GM18505 (cell line): Measurements from ENCODE around the gene PHLDB3.
"Not testable (repeated sequence)": the region's sequence is repeated elsewhere in the genome, so short reads cannot be mapped to it uniquely, and the experiment has no call there.

Source experiments
- ATAC-seq: cut with Tn5 transposase; IDR thresholded peaks from one replicate; pipeline ENCODE4 v1.9.1; 2021; ENCODE audit not compliant: unreplicated experiment
- POLR2A ChIP-seq: IDR thresholded peaks from 4 replicates; pipeline ENCODE4 v1.6.1; 2011; ENCODE audit warnings: borderline replicate concordance; ENCODE audit not compliant: insufficient read depth, insufficient read length; ENCODE audit errors: extremely low read depth

Gene PHLDB3

DNA sequence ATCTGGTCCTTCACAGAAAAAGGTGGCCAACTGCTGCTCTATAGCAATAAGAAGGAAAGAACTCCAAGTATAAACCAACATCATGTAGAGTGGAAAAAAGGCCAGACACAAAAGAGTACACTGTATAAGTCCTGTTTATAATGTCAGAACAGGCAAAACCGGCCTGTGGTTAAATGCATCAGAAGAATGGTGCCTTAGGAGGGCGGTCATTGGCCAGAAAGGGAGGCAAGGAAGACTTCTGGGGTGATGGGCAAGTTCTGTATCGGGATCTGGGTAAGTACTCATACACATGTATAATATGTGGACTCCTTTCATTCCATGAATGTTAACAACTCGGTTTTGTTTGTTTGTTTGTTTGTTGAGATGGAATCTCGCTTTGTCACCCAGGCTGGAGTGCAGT lies 18.4 kb upstream of the PHLDB3 start:
- no peak for ATAC-seq
- TF ChIP-seq POLR2A: no peak

GRCh38 chr19:43519436-43520088 lies 15.0 kb upstream of the PHLDB3 start:
- TF ChIP-seq POLR2A: no peak
- ATAC-seq: no peak

GRCh38 chr19:43518051-43518450 lies 13.5 kb upstream of the PHLDB3 start:
- no peak for TF ChIP-seq POLR2A
- no peak for ATAC-seq

DNA sequence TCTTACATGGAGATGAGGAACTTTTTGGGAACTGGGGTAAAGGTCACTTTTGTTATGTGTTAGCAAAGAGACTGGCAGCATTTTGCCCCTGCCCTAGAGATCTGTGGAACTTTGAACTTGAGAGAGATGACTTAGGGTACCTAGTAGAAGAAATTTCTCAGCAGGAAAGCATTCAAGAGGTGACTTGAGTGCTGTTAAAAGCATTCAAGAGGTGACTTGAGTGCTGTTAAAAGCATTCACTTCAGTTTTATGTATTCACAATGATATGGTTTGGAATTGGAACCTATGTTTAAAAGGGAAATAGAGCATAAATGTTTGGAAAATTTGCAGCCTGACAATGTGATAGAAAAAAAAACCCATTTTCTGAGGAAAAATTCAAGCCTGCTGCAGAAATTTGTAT lies 7.9 kb upstream of the PHLDB3 start:
- ATAC-seq: not testable (repeated sequence)

DNA sequence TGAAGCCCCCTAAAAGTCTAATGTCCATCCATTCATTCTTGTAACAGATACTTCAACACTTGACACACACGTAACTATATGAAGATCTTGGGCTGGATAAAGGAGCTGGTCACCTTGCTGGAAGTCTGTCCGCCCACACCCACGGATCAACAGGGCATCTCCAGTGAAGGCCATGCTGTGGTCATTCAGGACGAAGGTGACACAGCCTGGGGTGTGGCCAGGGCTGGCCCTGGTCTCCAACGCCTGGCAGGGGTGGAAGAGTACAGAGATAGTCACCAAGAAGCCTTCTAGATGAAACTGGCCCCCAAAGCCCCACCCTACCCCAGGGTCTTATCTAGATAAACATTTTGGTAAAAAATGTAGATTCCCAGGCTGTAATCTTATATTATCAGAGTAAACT lies 6.8 kb upstream of the PHLDB3 start:
- ATAC-seq: no peak
- no peak for TF ChIP-seq POLR2A

DNA sequence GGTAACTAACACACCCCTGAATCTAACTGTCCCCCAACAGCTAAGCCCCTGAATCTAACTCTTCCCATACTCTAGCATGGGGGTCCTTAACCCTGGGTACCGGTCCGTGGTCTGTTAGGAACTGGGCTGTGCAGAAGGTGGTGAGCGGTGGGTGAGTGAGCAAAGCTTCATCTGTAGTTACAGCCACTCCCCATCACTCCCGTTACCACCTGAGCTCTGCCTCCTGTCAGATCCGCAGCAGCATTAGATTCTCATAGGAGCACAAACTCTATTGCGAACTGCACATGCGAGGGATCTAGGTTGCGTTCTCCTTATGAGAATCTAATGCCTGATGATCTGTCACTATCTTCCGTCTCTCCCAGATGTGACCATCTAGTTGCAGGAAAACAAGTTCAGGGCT lies 6.2 kb upstream of the PHLDB3 start:
- no peak for TF ChIP-seq POLR2A
- ATAC-seq: no peak

GRCh38 chr19:43507880-43508279 lies 3.3 kb upstream of the PHLDB3 start:
- no peak for ATAC-seq
- TF ChIP-seq POLR2A: no peak

DNA sequence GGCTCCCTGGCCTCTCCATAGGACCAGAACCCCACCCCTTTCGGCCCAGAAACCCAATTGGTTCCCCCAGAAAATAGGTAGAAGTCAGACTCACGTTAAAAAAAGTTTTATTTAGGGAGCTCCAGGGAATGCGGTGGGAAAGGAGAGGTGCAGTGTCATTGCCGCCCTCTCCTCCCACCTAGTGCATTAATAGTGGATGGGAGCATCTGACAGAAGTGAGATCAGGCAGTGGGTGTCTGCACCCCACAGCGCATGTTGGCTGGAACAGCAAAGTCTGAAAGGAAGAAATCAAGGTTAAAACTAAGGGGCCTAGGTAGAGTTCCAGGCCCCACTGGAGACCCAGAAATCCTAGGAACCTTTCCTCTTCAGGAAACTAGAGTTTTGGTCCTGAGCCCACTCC lies 2.1 kb upstream of the PHLDB3 start:
- no peak for TF ChIP-seq POLR2A

DNA sequence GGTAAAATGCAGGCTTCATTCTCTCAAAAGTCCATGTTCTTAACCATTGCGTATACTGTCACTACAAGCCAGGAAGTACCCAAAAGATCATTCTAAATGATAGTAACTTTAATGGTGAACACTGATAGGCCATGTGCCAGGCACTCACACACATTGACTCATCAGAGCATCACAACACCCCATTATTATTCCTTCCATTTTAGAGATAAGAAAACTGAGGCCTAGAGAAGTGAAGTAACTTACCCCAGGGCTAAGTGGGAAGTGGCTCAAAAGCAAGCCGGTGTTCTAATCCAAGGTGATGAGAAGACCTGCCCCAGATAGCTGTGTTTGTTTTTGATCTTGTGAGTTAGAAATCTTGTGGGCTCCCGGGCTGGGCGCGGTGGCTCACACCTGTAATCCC lies 1.4 kb upstream of the PHLDB3 start:
- no peak for TF ChIP-seq POLR2A
- ATAC-seq: no peak

More for the DNA sequence above, 2.1 kb upstream of the PHLDB3 start:
- ATAC-seq: no peak

DNA sequence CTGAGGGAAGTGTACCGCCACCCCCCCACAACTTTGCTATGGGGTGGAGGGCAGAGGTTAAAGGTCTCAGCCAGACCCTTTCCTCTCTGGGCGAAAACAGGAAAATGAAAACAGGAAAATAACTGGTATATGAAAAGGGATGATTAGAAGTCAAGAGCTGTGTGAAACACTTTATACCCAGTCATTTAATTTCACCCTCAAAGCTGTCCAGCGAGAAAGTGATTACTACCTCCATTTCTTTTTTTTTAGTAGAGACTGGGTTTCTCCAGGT lies 575 bp upstream of the PHLDB3 start:
- TF ChIP-seq POLR2A: no peak
- ATAC-seq: no peak

- ATAC-seq: peak; percentile 84
- peak; percentile 52 for TF ChIP-seq POLR2A
These were observed 783 bp downstream of the PHLDB3 start for GRCh38 chr19:43503501-43504425.

GRCh38 chr19:43502419-43502976 lies 2.0 kb downstream of the PHLDB3 start:
- no peak for ATAC-seq
- no peak for TF ChIP-seq POLR2A

- no peak for TF ChIP-seq POLR2A
- ATAC-seq: no peak
These were observed 2.7 kb downstream of the PHLDB3 start for GRCh38 chr19:43501661-43502418.

DNA sequence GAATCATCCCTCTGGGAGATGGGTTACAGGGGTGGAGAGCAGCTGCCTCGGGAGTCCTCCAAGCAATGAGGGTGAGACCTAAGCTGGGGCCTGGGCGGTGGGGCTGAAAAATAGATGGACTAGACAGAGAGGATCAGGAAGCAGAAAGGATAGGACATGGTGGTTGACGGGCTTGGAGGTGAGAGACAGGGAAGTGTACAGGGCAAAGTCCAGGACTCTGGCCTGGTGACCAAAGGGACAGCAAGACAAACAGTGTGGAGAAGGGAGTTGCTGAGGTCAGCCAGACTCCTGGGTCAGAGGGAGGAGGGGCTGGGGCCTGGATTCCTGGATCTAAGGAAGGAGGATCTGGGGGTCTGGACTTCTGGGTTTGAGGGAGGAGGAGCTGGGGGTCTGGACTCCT lies 5.5 kb downstream of the PHLDB3 start:
- no peak for TF ChIP-seq POLR2A
- ATAC-seq: no peak

DNA sequence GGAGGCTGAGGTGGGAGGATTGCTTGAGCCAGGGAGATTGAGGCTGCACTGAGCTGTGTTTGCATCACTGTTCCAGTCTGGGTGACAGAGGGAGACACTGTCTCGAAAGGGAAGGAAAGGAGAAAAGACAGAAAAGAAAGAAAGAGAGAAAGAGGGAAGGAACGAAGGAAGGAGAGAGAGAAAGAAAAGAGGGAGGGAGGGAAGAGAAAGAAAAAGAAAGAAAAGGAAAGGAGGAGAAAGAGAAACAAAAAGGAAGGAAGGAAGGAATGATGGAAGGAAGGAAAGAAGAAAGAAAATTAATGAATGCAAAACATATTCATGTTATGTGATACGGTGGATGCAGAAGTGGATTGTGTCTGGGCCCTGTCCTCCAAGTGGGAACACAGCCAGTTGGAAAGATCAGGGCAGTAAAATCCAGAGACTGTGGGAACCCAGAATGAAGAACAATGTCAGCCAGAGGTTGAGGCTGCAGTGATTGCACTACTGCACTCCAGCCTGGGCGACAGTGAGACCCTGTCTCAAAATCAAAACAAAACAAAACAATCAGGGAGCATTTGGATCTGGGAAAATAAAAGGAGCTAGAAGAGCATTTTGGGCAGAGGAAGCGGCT lies 6.2 kb downstream of the PHLDB3 start:
- ATAC-seq: no peak
- TF ChIP-seq POLR2A: no peak
